Body of pancreas (tissue), 4 donors: ENCODE data around the gene TMEM151A.

Source experiments
- CTCF ChIP-seq, 7 experiments: fragments of 450-650 bp in 4 of 7; fragments of 200-600 bp in 3 of 7; sonication (generic) in 3 of 7; IDR thresholded peaks; one replicate each; pipeline ENCODE4 v1.5.1; 2016 to 2019; ENCODE audit warnings: antibody characterized with exemption in 7 of 7
- POLR2A ChIP-seq, 3 donors: fragments of 450-650 bp; IDR thresholded peaks; one replicate each; pipeline ENCODE4 v1.6.1; 2016; ENCODE audit warnings: antibody characterized with exemption in 3 of 3, mild to moderate bottlenecking in 2 of 3

- no peak for TF ChIP-seq POLR2A (IDR thresholded peaks at IDR 0.05)
- no peak for TF ChIP-seq CTCF (IDR thresholded peaks at IDR 0.05)
Observed at GRCh38 chr11:66281001-66281400, 10.7 kb upstream of the TMEM151A start.
